ENCODE measurements around the gene GP1BB.

GP1BB gene

DNA sequence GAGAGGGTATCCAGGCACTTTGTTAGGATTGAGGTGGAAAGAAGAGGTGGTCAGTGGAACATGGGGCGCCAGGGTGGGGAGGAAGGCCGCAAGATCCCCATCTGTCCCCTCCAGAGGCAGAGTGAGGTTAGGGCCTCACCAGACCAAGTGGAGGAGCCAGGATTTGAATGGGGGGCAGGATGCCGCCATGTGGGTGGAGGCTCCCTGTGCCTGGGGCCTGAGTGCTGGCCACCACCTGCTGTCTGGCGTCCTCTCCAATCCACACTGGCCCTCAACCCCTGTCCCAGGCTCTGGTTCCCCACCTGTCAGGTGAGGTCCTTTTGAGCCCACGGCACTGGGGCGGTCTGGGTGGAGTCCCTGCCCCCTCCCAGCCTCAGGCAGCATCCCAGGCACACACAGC lies 19.7 kb downstream of the GP1BB start:
- no peak for DNase-seq

GRCh38 chr22:19743651-19744050 lies 20.3 kb downstream of the GP1BB start:
- DNase-seq = no peak

- no peak for DNase-seq
Measured at GRCh38 chr22:19744350-19745006, 21.1 kb downstream of the GP1BB start.

- DNase-seq = no peak
Measured at GRCh38 chr22:19745155-19746101, 22.1 kb downstream of the GP1BB start.

DNA sequence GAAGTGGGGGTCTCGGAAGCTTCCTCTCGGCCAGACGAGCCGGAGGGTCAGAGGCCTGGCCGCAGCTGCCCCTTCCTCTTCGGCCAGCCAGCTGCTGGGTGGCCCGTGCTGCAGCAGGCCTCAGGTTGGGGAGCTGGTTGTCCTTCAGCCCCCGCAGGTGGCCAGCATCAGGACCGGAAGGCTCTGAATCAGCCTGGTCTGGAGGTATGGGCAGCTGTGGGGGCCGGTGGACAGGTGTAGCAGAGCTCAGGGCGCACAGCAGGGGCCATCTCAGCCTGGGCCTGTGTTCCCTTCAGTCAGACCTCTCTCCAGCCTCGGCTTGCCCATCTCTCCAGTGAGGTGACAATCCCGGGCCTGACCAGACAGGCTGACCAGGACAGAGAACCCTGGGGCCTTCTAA lies 23.4 kb downstream of the GP1BB start:
- DNase-seq = no peak

DNA sequence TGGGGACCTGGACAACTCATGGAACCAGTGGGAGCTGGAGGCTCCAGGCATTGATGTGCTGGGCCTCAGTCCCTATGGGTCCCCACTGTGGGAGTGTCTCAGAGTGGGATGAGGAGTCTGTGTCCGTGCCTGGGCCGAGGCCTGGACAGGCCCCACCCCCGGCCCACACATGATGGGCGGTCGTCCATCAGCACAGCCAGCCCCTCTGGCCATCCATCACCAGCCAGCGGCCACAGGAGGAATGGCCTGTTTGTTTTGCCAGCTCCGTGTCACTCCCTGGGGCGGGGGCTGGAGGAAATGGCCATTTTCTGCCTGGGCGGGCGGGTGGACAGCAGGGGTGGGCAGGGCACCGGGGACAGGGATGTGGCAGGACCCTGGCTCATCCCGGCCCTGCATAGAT lies 24.2 kb downstream of the GP1BB start:
- no peak for DNase-seq

DNA sequence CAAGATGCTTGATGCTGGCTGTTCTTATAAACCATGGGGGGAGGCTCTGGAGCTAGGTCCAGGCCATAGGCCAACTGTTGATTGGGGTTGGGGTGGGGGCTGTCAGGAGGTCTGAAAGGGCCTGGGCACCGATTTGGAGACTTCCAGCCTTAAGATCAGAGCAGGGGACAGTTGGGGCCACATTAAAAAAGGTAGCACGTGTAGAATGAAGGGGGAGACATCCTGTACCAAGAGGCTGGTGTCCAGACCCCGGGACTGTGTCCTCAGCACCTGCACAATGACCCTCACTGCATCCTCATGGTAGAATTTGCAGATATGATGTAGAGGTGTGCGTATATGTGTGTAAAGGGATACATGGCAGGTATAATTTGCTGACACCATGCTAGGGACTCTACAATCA lies 24.8 kb downstream of the GP1BB start:
- DNase-seq = no peak

DNA sequence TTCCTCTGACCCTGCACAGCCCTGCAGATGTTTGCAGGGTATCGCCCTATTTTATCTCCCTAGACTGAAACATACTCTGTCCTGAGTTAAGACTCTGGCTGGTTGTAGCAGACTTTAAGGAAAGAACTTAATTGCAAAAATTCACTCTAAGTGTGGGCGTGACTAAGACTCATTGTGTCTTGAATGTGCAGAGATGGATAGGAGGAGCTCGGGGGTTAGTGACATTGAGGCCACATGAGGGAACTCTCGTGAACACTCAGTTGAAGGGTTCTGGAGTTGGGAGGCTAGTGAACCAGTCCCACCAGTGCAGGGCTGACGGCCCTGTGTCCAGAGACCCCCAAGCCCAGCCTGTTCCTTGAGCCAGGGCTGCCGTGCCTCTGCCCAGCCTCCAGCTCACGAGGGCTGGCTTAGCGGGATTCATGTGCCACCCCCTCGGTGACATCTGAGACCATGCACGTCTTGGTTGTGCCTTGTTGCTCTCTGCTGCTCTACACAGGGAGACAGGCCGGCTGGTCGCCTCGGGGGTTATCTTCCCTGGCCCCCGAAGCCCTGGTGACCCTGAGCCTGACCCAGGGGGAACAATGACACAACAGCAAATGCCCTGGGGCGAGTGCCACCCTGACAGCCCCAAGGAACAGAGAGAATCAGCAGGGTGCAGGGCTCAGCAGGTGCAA lies 25.8 kb downstream of the GP1BB start:
- DNase-seq = no peak

DNA sequence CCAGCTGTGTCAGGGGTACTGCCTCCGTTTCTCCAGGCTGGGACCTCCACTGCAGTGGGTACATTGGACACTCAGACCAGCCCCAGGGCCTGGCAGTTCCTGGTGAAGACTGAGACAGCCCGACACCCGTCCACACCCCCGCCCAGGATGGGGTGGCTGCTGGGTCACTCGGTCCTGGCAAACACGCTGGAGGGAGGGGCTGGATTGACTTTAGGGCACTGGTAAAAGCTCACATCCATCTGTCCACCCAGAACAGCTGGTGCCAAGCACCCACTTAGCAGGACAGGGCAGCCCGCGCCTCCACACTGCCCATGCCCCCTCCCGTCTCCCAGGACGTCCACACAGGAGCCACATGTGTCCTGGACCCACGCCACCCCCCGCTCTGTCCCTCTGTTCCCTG lies 26.5 kb downstream of the GP1BB start:
- DNase-seq = no peak

DNA sequence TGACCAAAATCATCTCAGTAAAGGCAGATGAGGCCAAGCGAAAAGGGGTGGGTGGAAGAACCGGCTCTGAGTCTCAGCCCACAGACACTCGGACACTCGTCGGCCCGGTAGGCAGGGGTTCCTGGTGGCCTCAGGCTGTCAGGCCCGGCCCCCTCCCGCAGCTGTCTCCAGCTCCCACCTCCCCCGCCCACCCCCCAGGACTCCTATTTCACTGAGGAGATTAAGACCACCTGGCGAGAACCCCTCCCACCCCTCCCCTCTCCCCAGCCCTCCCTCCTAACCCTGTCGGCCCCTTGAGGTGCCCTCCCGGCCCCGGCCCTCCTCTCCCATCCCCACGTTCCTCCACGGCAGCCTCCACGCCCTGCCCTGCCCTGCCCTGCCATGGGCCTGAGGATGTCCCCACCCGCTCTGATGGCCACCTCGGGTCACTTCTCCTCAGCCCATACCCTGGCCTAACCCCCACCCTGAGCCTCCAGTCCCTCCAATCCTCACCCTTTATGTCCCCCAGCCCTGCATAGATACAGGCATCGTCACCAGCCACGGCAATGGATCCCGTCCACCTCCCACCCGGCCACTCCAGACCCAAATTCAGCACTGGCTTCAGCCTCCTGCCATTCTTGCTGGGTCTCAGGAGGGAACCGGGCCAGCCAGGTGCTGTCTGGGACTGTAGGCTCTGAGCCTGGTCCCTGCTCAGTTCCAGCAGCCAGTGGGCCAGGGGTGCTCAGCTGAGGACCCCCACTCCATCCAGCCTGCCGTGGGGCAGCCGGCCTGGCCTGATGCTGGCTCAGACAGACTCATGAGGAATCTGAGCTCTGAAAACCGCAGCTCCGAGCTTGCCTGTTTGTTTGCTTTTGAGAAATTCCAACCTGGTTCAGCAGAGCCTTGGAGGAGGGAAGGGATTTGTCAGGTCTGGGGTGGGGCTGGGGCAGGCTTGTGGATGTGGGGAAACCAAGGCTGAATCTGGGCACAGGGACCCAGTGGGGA lies 27.5 kb downstream of the GP1BB start:
- no peak for DNase-seq

- DNase-seq = no peak
Measured at GRCh38 chr22:19751497-19752245, 28.3 kb downstream of the GP1BB start.

DNA sequence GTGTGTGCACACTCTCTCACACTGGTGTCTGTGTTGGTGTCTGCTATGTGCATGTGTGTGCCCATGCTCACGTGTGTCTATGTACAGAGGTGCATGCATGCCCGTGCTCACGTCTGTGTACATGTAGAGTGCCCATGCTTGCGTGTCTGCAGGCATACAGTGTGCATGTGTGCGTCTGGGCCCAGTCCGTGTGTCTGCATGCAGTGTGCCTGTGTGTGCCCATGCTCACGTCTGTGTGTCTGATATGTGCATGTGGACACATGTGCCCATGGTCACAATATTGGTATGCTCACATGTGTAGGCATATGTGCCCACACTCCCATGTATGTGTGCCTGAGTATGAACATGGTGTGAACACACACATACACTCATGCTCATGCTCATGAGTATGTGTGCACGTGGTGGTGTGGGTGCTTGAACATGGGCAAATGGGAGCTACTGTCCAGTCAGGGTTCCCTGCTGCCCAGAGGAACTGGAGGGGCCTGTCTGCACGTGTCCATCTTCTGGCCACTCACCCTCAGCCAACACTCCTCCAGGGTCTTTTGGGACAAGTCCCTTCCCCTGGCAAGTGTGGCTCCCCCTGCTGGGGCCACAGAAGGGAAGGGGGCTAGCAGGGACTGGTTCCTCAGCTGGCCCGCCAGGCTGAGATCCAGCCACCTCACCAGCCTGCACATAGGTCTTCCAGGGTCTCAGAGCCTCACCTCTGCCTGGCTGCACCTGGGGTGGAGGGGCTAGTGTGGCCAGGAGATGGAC lies 29.9 kb downstream of the GP1BB start:
- no peak for DNase-seq

DNA sequence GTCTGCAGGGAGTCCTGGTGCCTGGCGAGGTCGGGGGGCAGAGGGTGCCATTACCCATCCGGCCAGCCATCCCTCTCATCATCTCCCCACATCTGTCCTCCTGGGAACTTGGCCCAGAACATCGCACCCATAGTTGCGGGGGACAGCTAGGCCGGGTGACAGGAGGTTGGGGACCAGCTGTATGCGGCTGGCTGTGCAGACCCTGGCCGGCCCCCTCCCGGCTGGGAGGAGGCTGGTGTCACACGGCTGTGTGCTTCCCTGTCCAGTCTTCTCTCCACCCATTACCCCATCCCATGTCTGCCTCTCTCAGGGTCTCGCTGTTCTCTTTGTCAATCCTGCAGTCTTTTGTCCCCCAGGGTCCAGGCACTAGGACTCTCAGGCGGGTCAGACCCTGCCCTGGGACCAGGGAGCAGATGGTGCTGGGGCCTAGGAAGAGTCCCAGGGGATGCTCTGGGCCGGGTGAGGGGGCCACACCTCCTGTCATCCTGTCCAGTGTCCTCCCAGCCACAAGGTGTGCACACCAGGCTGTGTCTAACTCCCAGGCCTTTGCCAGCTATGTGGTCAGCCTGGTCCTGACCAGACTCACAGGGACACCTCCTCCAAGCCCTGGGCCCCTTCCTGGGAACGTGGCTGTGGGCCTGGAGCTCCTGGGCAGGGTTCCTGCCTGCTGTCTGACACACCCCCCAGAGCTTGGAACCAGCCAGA lies 30.8 kb downstream of the GP1BB start:
- no peak for DNase-seq

- no peak for DNase-seq
Measured at GRCh38 chr22:19754701-19755144, 31.4 kb downstream of the GP1BB start.

DNA sequence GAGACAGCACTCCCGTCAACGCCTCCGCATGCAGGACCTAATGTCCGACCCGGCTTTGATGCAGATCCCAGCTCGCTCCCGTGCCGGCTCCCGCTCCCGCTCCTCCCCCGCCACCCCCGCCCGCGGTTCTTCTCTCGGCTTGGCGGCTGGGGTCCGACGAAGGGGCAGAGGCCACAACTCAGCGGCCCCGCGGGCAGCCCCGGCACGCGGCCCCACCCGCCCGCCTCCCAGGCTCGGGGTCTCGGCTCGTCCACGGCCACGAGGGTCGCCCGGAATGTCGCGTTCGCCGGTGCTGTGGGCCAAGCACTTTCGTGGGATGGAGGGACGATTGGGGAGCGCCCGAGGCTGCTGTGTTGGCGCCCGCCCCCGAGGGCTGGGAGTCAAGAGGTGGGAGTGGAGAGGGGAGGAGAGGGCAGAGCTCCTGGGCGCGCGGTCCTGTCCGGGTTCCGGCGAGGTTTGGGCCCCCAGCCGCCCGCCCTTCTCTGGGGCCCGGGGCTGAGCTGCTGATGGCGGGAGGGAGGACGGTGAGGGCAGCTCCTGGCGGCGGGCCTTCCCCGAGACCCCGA lies 31.9 kb downstream of the GP1BB start:
- DNase-seq = no peak

GRCh38 chr22:19755722-19756287 lies 32.5 kb downstream of the GP1BB start:
- no peak for DNase-seq

GRCh38 chr22:19756288-19757128 lies 33.2 kb downstream of the GP1BB start:
- DNase-seq = no peak

DNA sequence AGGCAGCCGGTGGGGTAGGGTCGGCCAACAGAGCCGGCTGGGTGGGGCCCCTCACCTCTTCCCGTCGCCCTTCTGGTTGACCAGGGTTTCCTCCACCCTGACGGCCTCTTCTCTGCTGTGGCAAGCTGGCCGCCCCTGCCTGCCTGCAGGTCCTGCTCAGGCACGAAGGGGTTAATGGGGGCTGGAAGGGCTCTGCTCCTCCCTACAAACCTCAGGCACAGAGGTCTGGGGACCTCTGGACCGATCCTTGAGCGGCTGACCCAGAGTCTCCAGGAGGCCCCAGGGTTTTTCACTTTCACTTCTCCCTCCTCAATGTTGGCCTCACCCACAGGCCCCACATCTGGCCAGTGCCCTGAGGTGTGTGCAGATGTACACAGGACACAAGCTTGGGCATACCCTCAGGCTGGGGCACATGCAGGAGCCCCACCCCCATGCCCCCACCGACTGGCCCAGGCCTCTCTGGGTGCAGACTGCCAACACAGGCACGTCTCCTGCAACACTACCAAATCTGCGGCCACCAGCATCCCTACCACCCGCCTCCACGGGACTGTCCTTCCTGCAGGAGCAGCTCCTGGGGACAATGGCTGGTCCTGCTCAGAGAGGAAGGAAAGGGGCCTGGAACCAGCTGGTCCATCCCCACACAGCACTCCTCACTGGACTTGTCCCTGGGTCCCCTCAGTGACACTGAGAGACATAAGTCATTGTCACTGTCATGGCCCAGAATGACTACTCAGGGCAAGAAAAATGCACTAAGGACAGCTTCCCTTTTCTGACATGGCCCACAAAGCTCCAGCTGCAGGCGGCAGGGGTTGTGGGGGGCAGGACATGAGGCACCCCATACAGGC lies 34.0 kb downstream of the GP1BB start:
- DNase-seq = no peak

Measured in NK-92 treated with Interleukin-12 subunit alpha and Interleukin-12 subunit beta, amount 100 ng/mL, for 24 hours (cell line).